Cardiac fibroblast (primary cell): ENCODE measurements around the gene TULP1.

Experiments used
- DNase-seq, 2 donors: peaks; one replicate each; pipeline versions ENCODE4 v3.0.0 to v3.0.0-alpha.2; 2010; ENCODE audit warnings: low read depth in 2 of 2
- H3K4me3 ChIP-seq, 2 donors: replicated peaks in 1 of 2; 1 replicate in 1 of 2; 2 replicates in 1 of 2; pipeline ENCODE4 v1.5.1; 2011; ENCODE audit warnings: low read depth in 2 of 2, low read length in 2 of 2, mild to moderate bottlenecking in 2 of 2, moderate library complexity in 1 of 2
- CTCF ChIP-seq: IDR thresholded peaks from one replicate; pipeline ENCODE4 v1.5.1; 2011; ENCODE audit warnings: low read depth, mild to moderate bottlenecking, low read length, inconsistent platforms

Gene TULP1

DNA sequence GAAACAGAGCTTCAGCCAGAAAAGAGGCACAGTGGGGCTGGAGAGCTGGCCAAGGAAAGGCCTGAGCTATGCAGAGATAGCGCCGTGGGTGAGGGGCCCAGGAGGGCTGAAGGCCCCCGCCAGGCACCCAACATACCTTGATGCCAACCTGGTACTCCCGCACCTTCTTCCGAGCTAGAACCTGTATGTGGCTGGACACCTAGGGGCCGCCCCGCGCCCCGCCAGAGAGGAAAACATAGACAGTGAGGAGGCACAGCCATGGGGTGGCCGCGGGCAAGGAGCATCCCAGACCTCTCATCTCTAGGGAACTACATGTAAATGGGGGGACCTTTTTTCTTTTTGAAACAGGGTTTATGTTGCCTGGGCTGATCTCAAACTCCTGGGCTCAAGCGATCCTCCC is 32.5 kb downstream of the TULP1 start:
- H3K4me3 ChIP-seq: no peak overlapping the region
- no peak for DNase-seq

GRCh38 chr6:35478259-35478658 is 34.4 kb downstream of the TULP1 start:
- no peak overlapping the region for H3K4me3 ChIP-seq
- no peak for DNase-seq
- TF ChIP-seq CTCF: no peak

More for the DNA sequence above, 32.5 kb downstream of the TULP1 start:
- no peak for TF ChIP-seq CTCF

GRCh38 chr6:35477551-35478179 is 35.0 kb downstream of the TULP1 start:
- TF ChIP-seq CTCF: no peak
- no peak overlapping the region for H3K4me3 ChIP-seq
- no peak for DNase-seq

DNA sequence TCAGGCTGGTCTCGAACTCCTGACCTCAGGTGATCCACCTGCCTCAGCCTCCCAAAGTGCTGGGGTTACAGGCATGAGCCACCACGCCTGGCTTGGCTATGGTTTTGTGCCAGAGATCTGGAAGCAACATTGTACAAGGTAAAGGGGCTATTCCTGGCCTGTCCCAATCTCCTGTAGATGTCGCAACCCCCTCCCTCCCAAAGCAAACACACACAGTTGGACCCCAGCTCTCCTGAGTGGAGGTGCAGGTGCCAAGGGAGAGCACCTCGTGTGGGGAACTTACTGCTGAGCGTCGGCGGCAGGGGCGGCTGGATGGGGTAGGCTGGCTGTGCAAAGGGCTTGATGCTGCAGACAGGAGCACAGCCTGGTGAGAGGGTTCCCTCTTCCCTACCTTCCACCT is 35.7 kb downstream of the TULP1 start:
- H3K4me3 ChIP-seq: no peak overlapping the region
- DNase-seq: no peak
- no peak for TF ChIP-seq CTCF

DNA sequence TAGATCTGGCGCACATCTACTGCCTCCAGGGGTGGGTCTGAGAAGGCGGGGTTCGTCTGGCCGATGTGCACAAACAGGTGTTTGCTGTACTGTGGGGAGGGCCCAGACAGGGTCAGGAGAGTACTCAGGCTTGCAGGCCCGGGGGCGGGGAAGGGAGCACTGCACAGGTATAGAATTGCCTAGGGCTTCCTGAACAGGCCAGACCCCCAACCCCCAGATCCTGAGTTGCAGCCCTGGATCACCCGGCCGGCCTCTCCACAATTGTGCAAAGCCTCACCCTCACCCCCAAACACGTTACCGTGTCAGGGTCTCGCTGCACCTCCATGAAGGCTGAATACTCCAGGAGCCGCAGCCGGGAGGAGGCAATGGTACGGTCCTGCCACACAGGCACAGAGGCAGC is 36.7 kb downstream of the TULP1 start:
- no peak overlapping the region for H3K4me3 ChIP-seq
- DNase-seq: no peak
- TF ChIP-seq CTCF: no peak

DNA sequence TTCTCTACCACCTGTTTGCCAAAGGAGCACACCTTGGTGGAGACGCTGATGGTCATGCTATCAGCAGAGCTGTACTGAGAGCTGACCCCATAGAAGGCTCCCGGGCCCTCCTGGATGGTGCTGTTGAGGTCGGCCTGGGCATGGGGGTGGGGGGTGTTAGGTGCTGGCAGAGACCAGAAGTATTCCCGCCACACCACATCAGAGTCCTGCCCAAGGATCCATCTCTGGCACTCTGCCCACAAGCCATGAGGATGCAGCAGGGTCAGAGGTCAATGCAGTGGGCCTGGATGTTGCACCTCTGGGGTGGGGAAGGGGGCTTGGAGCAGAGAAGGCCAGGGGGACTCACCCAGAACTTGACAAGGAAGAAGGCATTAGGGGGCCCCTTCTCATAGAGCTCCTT is 37.1 kb downstream of the TULP1 start:
- DNase-seq: no peak
- TF ChIP-seq CTCF: no peak
- no peak overlapping the region for H3K4me3 ChIP-seq
